Occipital lobe (tissue), 3 donors: ENCODE results near the gene AADACL3. TPM values are rescaled to one million over a fixed set of nuclear protein-coding genes. Genes with fewer than 3 reads are reported as not detected.

Experiments
- DNase-seq: peaks from one replicate; lab custom pipeline; 2025; lab: John Stamatoyannopoulos, UW
- small RNA-seq: library from RNA; depleted of rRNA; stranded (forward); fragments of <200 nt; gene quantifications from one replicate; pipeline ENCODE3, GENCODE V24; 2014
- total RNA-seq: library from RNA; depleted of rRNA; stranded (reverse); fragments of >200 nt; gene quantifications from one replicate; pipeline ENCODE4 v1.2.3, GENCODE V29; 2014

AADACL3 gene
- total RNA-seq, 1 donor from 2014 or later: not detected

DNA sequence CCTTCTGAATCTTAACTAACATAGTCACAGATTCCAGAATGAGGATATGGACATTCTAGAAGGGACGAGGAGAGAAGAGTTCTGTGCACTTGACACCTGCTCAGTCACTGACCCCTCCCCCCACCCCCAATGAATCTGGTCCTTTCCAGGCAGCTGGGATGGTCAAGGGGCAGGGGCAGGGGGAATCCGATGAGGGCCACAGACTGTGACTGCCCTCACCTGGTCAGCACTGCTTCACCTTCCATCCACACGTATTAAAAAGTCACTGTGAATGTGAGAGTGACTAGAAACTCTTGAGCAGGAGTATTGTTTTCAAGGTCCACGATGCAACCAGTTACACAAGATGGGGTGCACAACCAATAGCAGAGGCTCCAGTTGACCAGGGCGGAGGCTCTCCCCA is 48.1 kb downstream of the AADACL3 start:
- no peak for DNase-seq

- no peak for DNase-seq
Observed at GRCh38 chr1:12769031-12769430, 53.1 kb downstream of the AADACL3 start.

GRCh38 chr1:12769976-12770505 is 54.1 kb downstream of the AADACL3 start:
- DNase-seq: no peak

DNA sequence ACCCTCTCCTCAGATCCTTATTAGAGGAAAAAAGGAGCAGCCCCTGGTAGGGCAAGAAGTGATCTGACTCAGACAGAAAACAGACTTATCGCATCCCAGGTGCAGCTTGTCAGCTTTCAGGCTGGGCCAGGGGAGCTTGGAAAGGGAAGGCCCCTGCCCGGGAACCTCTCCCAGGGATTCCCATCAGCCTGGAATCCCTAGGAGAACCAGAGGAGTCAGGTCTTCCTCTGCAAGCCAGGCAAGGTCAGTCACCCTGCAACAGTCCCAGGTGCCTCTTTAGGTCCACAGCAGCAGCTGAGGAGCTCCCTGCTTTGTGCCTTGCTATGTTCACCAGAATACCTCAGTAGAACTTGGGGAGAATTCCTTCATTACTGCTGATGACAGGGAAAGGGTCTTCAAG is 54.7 kb downstream of the AADACL3 start:
- no peak for DNase-seq

DNA sequence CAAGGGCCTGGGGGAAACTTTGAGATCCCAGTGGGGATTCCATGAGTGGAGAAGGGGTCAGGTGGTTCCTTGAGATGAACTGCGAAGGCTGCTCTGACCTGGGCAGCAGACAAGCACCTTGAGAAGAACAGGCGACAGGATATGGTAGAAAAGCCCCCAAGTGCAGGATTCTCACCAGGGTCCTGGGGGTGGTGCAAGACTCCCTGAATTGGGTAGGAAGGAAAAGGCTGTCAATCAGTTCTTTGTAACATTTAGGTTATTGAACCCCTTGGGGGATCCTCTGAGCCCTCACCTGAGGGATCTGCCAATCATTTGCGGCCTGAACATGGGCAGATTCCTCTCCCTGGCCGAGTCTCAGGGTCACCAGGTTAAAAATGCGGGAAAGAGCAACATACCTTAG is 55.3 kb downstream of the AADACL3 start:
- no peak for DNase-seq

DNA sequence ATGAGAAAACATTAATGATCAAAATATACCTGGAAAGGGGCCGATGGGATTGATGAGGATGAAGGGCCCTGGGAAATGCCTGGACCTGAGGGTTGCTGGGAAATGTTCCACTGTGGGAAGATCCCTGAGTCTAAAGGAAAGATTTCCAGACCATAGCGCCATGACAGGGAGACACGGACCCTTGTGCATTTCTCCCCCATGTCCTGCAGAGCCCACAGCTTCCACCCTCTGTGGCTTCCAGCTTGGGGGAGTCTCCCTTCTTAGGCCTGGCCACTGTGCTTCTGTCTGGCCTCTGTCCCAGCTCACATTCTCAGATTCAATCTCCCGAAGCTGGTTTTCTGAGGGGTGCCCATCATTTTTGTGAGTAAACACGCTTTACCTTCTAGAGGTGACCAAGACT is 56.6 kb downstream of the AADACL3 start:
- no peak for DNase-seq

GRCh38 chr1:12773438-12773837 is 57.5 kb downstream of the AADACL3 start, which contains the start of gene PRAMEF12:
Gene PRAMEF12 (plus strand): TSS chr1:12773738. CDS start chr1:12774868, 1,130 bp downstream.
- DNase-seq: no peak

GRCh38 chr1:12774801-12775345 is 59.0 kb downstream of the AADACL3 start:
- no peak for DNase-seq

- no peak for DNase-seq
Observed at GRCh38 chr1:12775443-12775842, 59.5 kb downstream of the AADACL3 start.

DNA sequence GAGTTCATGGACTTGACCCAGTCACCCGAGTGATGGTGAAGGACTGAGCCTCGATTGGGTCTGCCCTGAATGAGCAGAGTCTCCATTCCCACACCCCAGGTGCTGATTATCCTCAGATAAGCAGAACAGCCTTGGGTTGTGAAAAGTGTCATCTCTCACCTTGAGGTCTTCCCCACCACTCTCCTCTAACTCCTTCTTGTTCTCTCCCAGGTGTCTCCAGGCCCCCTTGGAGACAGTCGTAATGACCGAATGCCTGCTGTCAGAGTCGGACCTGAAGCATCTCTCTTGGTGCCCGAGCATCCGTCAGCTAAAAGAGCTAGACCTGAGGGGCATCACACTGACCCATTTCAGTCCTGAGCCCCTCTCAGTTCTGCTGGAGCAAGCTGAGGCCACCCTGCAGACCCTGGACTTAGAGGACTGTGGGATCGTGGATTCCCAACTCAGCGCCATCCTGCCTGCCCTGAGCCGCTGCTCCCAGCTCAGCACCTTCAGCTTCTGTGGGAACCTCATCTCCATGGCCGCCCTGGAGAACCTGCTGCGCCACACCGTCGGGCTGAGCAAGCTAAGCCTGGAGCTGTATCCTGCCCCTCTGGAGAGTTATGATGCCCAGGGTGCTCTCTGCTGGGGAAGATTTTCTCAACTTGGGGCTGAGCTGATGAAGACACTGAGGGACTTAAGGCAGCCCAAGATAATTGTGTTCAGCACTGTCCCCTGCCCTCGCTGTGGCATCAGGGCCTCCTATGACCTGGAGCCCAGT is 61.1 kb downstream of the AADACL3 start:
- DNase-seq: no peak

Small RNA genes lying within 50 kb of the gene (small RNA-seq; reads per million reads assigned to genes)
- gene AC244670.1: not detected

Other genes starting within 250 kb of the AADACL3 start
- gene DHRS3, start 97.9 kb upstream of the AADACL3 start, total RNA-seq: 11.5 TPM
- gene AADACL4, start 72.0 kb upstream of the AADACL3 start, total RNA-seq: not detected
- gene CFAP107, start 30.1 kb downstream of the AADACL3 start, total RNA-seq: not detected
- not detected for gene PRAMEF12, start 57.6 kb downstream of the AADACL3 start, total RNA-seq
- not detected for gene PRAMEF1, start 75.3 kb downstream of the AADACL3 start, total RNA-seq
- gene PRAMEF11, start 115.3 kb downstream of the AADACL3 start, total RNA-seq: not detected
- not detected for gene HNRNPCL1, start 132.6 kb downstream of the AADACL3 start, total RNA-seq
- not detected for gene PRAMEF2, start 141.0 kb downstream of the AADACL3 start, total RNA-seq
- not detected for gene PRAMEF4, start 170.1 kb downstream of the AADACL3 start, total RNA-seq
- gene PRAMEF10, start 182.2 kb downstream of the AADACL3 start, total RNA-seq: not detected
- not detected for gene PRAMEF7, start 200.5 kb downstream of the AADACL3 start, total RNA-seq
- not detected for gene PRAMEF6, start 231.5 kb downstream of the AADACL3 start, total RNA-seq